ENCODE results near the gene FARP1. TPM values are rescaled to one million over a fixed set of nuclear protein-coding genes. Genes with fewer than 3 reads are reported as not detected.

The FARP1 gene
- total RNA-seq, 1 donor from 2014 or later, result 36.5 TPM

- no peaks in the 10 kb centered on the region for H3K9me3 ChIP-seq (ENCODE audit: control insufficient read depth in 3 of 3, low read length in 3 of 3)
- no peak overlapping the region for H3K9ac ChIP-seq (ENCODE audit: low read depth in 1 of 3, low read length in 3 of 3)
- H3K27me3 ChIP-seq (ENCODE audit: control insufficient read depth in 3 of 3, insufficient read depth in 3 of 3, low read length in 3 of 3), result no peaks in the 10 kb centered on the region
- H3K36me3 ChIP-seq (ENCODE audit: control insufficient read depth in 3 of 3, insufficient read depth in 3 of 3, low read length in 3 of 3), result peaks cover 15 to 31% (median 20%) of the 10 kb centered on the region in 3 donors
- H3K4me1 ChIP-seq (ENCODE audit: control insufficient read depth in 3 of 3, insufficient read depth in 3 of 3, low read length in 3 of 3), result peaks cover 23 to 31% (median 27%) of the 10 kb centered on the region in 3 donors
- no peak overlapping the region for H3K4me3 ChIP-seq (ENCODE audit: low read length in 3 of 3)
- no peak overlapping the region for H3K27ac ChIP-seq (ENCODE audit: low read depth, low read length)
These were observed 309.0 kb downstream of the FARP1 start for GRCh38 chr13:98451676-98452470.

- Histone ChIP-seq H3K4me3 (ENCODE audit: low read length in 3 of 3) (no peak overlapping the region), H3K9ac (ENCODE audit: low read depth in 1 of 3, low read length in 3 of 3) (no peak overlapping the region), H3K27me3 (ENCODE audit: control insufficient read depth in 3 of 3, insufficient read depth in 3 of 3, low read length in 3 of 3) (no peaks in the 10 kb centered on the region), H3K9me3 (ENCODE audit: control insufficient read depth in 3 of 3, low read length in 3 of 3) (no peaks in the 10 kb centered on the region), H3K36me3 (ENCODE audit: control insufficient read depth in 3 of 3, insufficient read depth in 3 of 3, low read length in 3 of 3) (peaks cover 15 to 31% (median 26%) of the 10 kb centered on the region in 3 donors), H3K27ac (ENCODE audit: low read depth, low read length) (no peak overlapping the region), H3K4me1 (ENCODE audit: control insufficient read depth in 3 of 3, insufficient read depth in 3 of 3, low read length in 3 of 3) (peaks cover 23 to 31% (median 28%) of the 10 kb centered on the region in 3 donors)
These were observed 310.3 kb downstream of the FARP1 start for GRCh38 chr13:98452851-98453843.

GRCh38 chr13:98454389-98454881 is 311.5 kb downstream of the FARP1 start:
- Histone ChIP-seq H3K4me1 (ENCODE audit: control insufficient read depth in 3 of 3, insufficient read depth in 3 of 3, low read length in 3 of 3) (peaks cover 23 to 31% (median 30%) of the 10 kb centered on the region in 3 donors), H3K36me3 (ENCODE audit: control insufficient read depth in 3 of 3, insufficient read depth in 3 of 3, low read length in 3 of 3) (peaks cover 17 to 34% (median 24%) of the 10 kb centered on the region in 3 donors), H3K9me3 (ENCODE audit: control insufficient read depth in 3 of 3, low read length in 3 of 3) (no peaks in the 10 kb centered on the region), H3K4me3 (ENCODE audit: low read length in 3 of 3) (no peak overlapping the region), H3K27me3 (ENCODE audit: control insufficient read depth in 3 of 3, insufficient read depth in 3 of 3, low read length in 3 of 3) (no peaks in the 10 kb centered on the region), H3K9ac (ENCODE audit: low read depth in 1 of 3, low read length in 3 of 3) (peak overlapping the region in 1 of 3 donors; percentile 25), H3K27ac (ENCODE audit: low read depth, low read length) (peak overlapping the region; percentile 54)

GRCh38 chr13:98456413-98456845 is 313.5 kb downstream of the FARP1 start:
- no peaks in the 10 kb centered on the region for H3K9me3 ChIP-seq (ENCODE audit: control insufficient read depth in 3 of 3, low read length in 3 of 3)
- no peak overlapping the region for H3K9ac ChIP-seq (ENCODE audit: low read depth in 1 of 3, low read length in 3 of 3)
- no peaks in the 10 kb centered on the region for H3K27me3 ChIP-seq (ENCODE audit: control insufficient read depth in 3 of 3, insufficient read depth in 3 of 3, low read length in 3 of 3)
- peaks cover 28 to 50% (median 37%) of the 10 kb centered on the region in 3 donors for H3K36me3 ChIP-seq (ENCODE audit: control insufficient read depth in 3 of 3, insufficient read depth in 3 of 3, low read length in 3 of 3)
- H3K4me3 ChIP-seq (ENCODE audit: low read length in 3 of 3), result no peak overlapping the region
- peaks cover 13 to 19% (median 15%) of the 10 kb centered on the region in 3 donors for H3K4me1 ChIP-seq (ENCODE audit: control insufficient read depth in 3 of 3, insufficient read depth in 3 of 3, low read length in 3 of 3)
- no peak overlapping the region for H3K27ac ChIP-seq (ENCODE audit: low read depth, low read length)

GRCh38 chr13:98457053-98457452 is 314.2 kb downstream of the FARP1 start:
- no peaks in the 10 kb centered on the region for H3K9me3 ChIP-seq (ENCODE audit: control insufficient read depth in 3 of 3, low read length in 3 of 3)
- peaks cover 9 to 13% (median 10%) of the 10 kb centered on the region in 3 donors for H3K4me1 ChIP-seq (ENCODE audit: control insufficient read depth in 3 of 3, insufficient read depth in 3 of 3, low read length in 3 of 3)
- no peak overlapping the region for H3K27ac ChIP-seq (ENCODE audit: low read depth, low read length)
- H3K9ac ChIP-seq (ENCODE audit: low read depth in 1 of 3, low read length in 3 of 3), result no peak overlapping the region
- H3K36me3 ChIP-seq (ENCODE audit: control insufficient read depth in 3 of 3, insufficient read depth in 3 of 3, low read length in 3 of 3), result peaks cover 25 to 49% (median 40%) of the 10 kb centered on the region in 3 donors
- no peak overlapping the region for H3K4me3 ChIP-seq (ENCODE audit: low read length in 3 of 3)
- no peaks in the 10 kb centered on the region for H3K27me3 ChIP-seq (ENCODE audit: control insufficient read depth in 3 of 3, insufficient read depth in 3 of 3, low read length in 3 of 3)

- no peaks in the 10 kb centered on the region for H3K9me3 ChIP-seq (ENCODE audit: control insufficient read depth in 3 of 3, low read length in 3 of 3)
- no peak overlapping the region for H3K9ac ChIP-seq (ENCODE audit: low read depth in 1 of 3, low read length in 3 of 3)
- H3K27me3 ChIP-seq (ENCODE audit: control insufficient read depth in 3 of 3, insufficient read depth in 3 of 3, low read length in 3 of 3), result no peaks in the 10 kb centered on the region
- peaks cover 32 to 47% (median 44%) of the 10 kb centered on the region in 3 donors for H3K36me3 ChIP-seq (ENCODE audit: control insufficient read depth in 3 of 3, insufficient read depth in 3 of 3, low read length in 3 of 3)
- H3K4me3 ChIP-seq (ENCODE audit: low read length in 3 of 3), result no peak overlapping the region
- H3K27ac ChIP-seq (ENCODE audit: low read depth, low read length), result no peak overlapping the region
- peaks cover 13 to 22% (median 13%) of the 10 kb centered on the region in 3 donors for H3K4me1 ChIP-seq (ENCODE audit: control insufficient read depth in 3 of 3, insufficient read depth in 3 of 3, low read length in 3 of 3)
These were observed 315.5 kb downstream of the FARP1 start for GRCh38 chr13:98458431-98458830.

- no peaks in the 10 kb centered on the region for H3K9me3 ChIP-seq (ENCODE audit: control insufficient read depth in 3 of 3, low read length in 3 of 3)
- peaks cover 33 to 52% (median 47%) of the 10 kb centered on the region in 3 donors for H3K36me3 ChIP-seq (ENCODE audit: control insufficient read depth in 3 of 3, insufficient read depth in 3 of 3, low read length in 3 of 3)
- peaks cover 10 to 21% (median 16%) of the 10 kb centered on the region in 3 donors for H3K4me1 ChIP-seq (ENCODE audit: control insufficient read depth in 3 of 3, insufficient read depth in 3 of 3, low read length in 3 of 3)
- H3K4me3 ChIP-seq (ENCODE audit: low read length in 3 of 3), result no peak overlapping the region
- H3K27me3 ChIP-seq (ENCODE audit: control insufficient read depth in 3 of 3, insufficient read depth in 3 of 3, low read length in 3 of 3), result no peaks in the 10 kb centered on the region
- no peak overlapping the region for H3K27ac ChIP-seq (ENCODE audit: low read depth, low read length)
- H3K9ac ChIP-seq (ENCODE audit: low read depth in 1 of 3, low read length in 3 of 3), result no peak overlapping the region
These were observed 316.3 kb downstream of the FARP1 start for GRCh38 chr13:98459171-98459681.

GRCh38 chr13:98459721-98460370 is 317.0 kb downstream of the FARP1 start:
- Histone ChIP-seq H3K4me1 (ENCODE audit: control insufficient read depth in 3 of 3, insufficient read depth in 3 of 3, low read length in 3 of 3) (peaks cover 3 to 16% (median 10%) of the 10 kb centered on the region in 3 donors), H3K9ac (ENCODE audit: low read depth in 1 of 3, low read length in 3 of 3) (no peak overlapping the region), H3K27ac (ENCODE audit: low read depth, low read length) (no peak overlapping the region), H3K9me3 (ENCODE audit: control insufficient read depth in 3 of 3, low read length in 3 of 3) (no peaks in the 10 kb centered on the region), H3K4me3 (ENCODE audit: low read length in 3 of 3) (no peak overlapping the region), H3K36me3 (ENCODE audit: control insufficient read depth in 3 of 3, insufficient read depth in 3 of 3, low read length in 3 of 3) (peaks cover 34 to 53% (median 47%) of the 10 kb centered on the region in 3 donors), H3K27me3 (ENCODE audit: control insufficient read depth in 3 of 3, insufficient read depth in 3 of 3, low read length in 3 of 3) (no peaks in the 10 kb centered on the region)

- H3K4me3 ChIP-seq (ENCODE audit: low read length in 3 of 3), result no peak overlapping the region
- H3K36me3 ChIP-seq (ENCODE audit: control insufficient read depth in 3 of 3, insufficient read depth in 3 of 3, low read length in 3 of 3), result peaks cover 40 to 59% (median 51%) of the 10 kb centered on the region in 3 donors
- H3K27ac ChIP-seq (ENCODE audit: low read depth, low read length), result no peak overlapping the region
- no peaks in the 10 kb centered on the region for H3K27me3 ChIP-seq (ENCODE audit: control insufficient read depth in 3 of 3, insufficient read depth in 3 of 3, low read length in 3 of 3)
- no peak overlapping the region for H3K9ac ChIP-seq (ENCODE audit: low read depth in 1 of 3, low read length in 3 of 3)
- H3K4me1 ChIP-seq (ENCODE audit: control insufficient read depth in 3 of 3, insufficient read depth in 3 of 3, low read length in 3 of 3), result peaks cover 3 to 14% (median 9%) of the 10 kb centered on the region in 3 donors
- H3K9me3 ChIP-seq (ENCODE audit: control insufficient read depth in 3 of 3, low read length in 3 of 3), result no peaks in the 10 kb centered on the region
These were observed 317.6 kb downstream of the FARP1 start for GRCh38 chr13:98460516-98460915.
